IPS-15b (cell line): ENCODE measurements around the gene KRT76.
"Not testable (repeated sequence)": the region's sequence is repeated elsewhere in the genome, so short reads cannot be mapped to it uniquely, and the experiment has no call there.

Experiments used
- H3K27me3 ChIP-seq: one replicate; pipeline ENCODE4 v1.6.1; 2013; ENCODE audit warnings: low read length; ENCODE audit not compliant: control insufficient read depth, insufficient read depth
- H3K36me3 ChIP-seq: one replicate; pipeline ENCODE4 v1.6.1; 2013; ENCODE audit warnings: low read length; ENCODE audit not compliant: control insufficient read depth, insufficient read depth
- H3K4me1 ChIP-seq: one replicate; pipeline ENCODE4 v1.6.1; 2013; ENCODE audit warnings: mild to moderate bottlenecking, low read length; ENCODE audit not compliant: control insufficient read depth, insufficient read depth
- H3K4me3 ChIP-seq: one replicate; pipeline ENCODE4 v1.5.1; 2013; ENCODE audit warnings: low read depth, low read length
- H3K9ac ChIP-seq: one replicate; pipeline ENCODE4 v1.6.1; 2013; ENCODE audit warnings: low read depth, mild to moderate bottlenecking, low read length
- H3K9me3 ChIP-seq: one replicate; pipeline ENCODE4 v1.6.1; 2013; ENCODE audit warnings: mild to moderate bottlenecking, low read length; ENCODE audit not compliant: control insufficient read depth, insufficient read depth

KRT76 gene

DNA sequence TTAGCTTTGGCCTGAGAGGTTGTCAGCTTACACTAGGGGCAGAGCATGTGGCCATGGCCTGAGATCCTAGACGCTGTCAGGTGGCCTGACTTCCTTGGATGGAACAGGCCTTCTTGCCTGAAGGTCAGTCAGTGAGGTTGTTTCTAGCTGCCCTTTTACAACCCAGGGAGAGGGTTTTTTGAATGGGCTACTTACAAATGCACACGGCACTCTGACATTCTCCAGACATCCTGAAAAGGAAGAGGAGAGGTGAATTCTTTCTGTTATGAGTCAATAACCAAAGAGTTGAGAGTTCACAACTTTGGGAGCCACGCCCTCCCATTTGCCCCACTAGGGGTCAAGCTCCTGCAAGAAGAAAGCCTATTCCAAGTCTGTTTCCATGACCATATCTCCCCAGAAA is 7.8 kb downstream of the KRT76 start:
- Histone ChIP-seq H3K9me3 (no peaks in the 10 kb centered on the region), H3K36me3 (no peaks in the 10 kb centered on the region), H3K27me3 (no peaks in the 10 kb centered on the region), H3K4me1 (no peaks in the 10 kb centered on the region), H3K9ac (no peak overlapping the region), H3K4me3 (no peak overlapping the region)

DNA sequence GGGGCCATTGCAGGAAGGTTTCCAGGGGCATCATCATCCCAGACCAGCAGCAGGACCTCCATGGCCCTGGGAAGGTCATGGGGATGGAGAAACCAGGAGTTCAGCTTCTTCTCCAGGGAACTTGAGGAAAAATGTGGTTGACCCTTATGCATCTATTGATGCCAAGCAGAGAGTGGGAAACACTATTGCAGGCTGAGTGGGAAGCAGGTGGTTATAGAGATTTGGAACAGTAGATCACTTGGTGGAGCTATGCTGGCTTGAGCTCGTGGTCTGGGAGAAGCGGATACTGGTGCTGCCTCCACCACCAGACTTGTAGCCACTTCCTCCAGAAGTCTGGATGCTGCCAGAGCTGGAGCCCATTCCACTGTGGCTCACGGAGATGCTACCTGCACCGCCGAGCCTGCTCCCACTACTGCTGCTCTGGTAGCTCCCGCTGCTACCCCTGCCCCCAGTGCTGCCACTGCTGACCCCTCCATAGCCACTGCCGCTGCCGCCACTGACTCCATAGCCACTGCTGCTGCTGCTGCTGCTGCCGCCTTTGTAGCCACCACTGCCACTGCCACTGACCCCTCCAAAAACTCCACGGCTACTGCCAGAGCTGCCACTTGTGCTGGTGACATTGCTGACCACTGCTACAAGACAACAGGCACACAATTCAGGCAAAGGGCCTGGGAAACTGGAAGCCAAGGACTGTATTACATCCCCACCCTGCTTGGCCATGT is 8.5 kb downstream of the KRT76 start:
- H3K9ac ChIP-seq = no peak overlapping the region
- H3K9me3 ChIP-seq = no peaks in the 10 kb centered on the region
- H3K4me3 ChIP-seq = no peak overlapping the region
- no peaks in the 10 kb centered on the region for H3K4me1 ChIP-seq
- no peaks in the 10 kb centered on the region for H3K27me3 ChIP-seq
- H3K36me3 ChIP-seq = no peaks in the 10 kb centered on the region

DNA sequence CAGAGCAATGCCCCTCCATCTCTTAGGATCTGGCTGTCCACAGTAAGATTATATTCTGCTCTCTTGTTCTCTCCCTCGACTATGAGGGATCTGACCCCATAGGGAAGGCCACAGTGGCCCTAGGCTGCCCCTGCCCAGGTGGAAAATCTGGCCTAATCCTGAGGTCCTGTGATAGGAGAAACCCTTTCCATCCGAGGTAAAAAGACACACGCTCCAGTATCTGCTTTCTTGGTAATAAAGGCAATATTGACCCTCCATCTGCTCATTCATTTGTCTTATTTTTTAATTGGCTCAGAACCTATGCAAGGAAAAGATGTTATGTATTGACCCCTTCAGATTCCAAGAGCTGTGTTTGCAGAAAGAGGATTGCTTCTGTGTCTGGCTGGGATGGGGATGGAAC is 9.7 kb downstream of the KRT76 start:
- Histone ChIP-seq H3K9ac (no peak overlapping the region), H3K4me1 (no peaks in the 10 kb centered on the region), H3K27me3 (no peaks in the 10 kb centered on the region), H3K9me3 (no peaks in the 10 kb centered on the region), H3K4me3 (no peak overlapping the region), H3K36me3 (no peaks in the 10 kb centered on the region)

DNA sequence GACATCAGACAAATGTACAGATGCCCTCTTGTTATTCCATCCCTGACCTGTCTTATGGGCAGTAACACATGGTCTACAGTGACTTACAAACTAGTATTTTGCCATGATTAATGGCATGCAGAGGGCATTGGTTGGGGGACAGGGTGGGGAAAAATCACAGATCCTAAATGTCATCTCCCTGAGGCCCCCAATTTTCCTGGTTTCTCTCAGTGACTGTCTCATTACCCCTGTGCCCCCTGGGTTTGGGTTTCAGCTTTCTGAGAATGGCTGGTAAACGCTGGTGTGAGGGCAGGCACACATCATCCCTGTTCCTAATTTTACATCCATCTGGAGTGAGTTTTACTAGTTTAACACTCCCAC is 10.1 kb downstream of the KRT76 start:
- Histone ChIP-seq H3K27me3 (no peaks in the 10 kb centered on the region), H3K4me3 (no peak overlapping the region), H3K9me3 (no peaks in the 10 kb centered on the region), H3K4me1 (no peaks in the 10 kb centered on the region), H3K36me3 (no peaks in the 10 kb centered on the region), H3K9ac (no peak overlapping the region)

DNA sequence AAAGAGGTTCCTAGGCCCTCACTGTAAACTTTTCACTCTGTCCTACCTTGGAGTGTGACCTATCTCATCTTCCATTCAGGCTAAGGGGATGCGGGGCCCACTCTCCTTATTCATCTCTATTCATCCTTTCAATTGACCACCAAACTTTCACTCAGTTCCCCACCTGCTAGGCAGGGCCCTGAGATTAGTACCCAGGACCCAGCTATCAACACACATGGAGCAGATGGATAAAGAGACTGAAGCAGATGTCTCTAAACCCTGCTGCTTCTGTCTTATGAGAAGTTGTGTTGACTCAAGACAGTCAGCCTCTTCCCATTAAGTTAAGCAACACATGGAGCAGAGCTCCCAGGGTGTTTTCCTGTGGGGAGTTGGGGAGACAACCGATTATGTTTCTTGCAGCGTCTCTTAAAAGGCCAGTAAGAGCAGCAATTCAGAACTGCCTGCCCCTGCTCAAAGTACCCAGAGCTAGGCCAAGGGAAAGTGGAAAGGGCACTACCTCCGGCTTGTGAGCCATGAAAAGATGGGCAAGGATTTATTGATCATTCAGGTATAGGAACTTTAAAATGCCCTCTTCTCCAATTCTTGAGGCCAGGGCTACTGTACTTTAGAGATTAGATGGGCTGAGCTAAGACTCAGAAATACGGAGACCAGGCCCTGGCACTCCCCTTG is 10.7 kb downstream of the KRT76 start:
- Histone ChIP-seq H3K36me3 (no peaks in the 10 kb centered on the region), H3K27me3 (no peaks in the 10 kb centered on the region), H3K4me1 (no peaks in the 10 kb centered on the region), H3K4me3 (no peak overlapping the region), H3K9ac (no peak overlapping the region), H3K9me3 (no peaks in the 10 kb centered on the region)

DNA sequence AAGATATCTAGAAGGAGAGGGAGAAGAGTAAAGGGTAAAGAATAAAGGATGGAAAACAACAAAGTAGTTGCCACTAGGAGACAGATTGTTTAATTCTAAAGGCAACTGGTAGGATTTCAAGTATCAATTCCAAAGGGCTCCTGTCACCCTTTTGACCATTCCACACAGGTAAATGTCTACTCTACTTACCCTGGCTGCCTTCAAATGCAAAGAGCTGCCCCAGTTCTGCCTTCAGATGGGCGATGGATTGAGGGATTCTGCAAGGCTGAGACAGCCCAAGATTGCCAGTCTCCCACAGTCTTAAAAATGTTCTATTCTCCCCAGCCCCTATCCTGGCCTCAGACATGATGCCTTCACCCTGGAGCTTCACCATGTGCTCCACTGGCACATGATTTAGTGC is 11.4 kb downstream of the KRT76 start:
- Histone ChIP-seq H3K9ac (no peak overlapping the region), H3K27me3 (no peaks in the 10 kb centered on the region), H3K4me3 (no peak overlapping the region), H3K9me3 (no peaks in the 10 kb centered on the region), H3K36me3 (no peaks in the 10 kb centered on the region), H3K4me1 (no peaks in the 10 kb centered on the region)

DNA sequence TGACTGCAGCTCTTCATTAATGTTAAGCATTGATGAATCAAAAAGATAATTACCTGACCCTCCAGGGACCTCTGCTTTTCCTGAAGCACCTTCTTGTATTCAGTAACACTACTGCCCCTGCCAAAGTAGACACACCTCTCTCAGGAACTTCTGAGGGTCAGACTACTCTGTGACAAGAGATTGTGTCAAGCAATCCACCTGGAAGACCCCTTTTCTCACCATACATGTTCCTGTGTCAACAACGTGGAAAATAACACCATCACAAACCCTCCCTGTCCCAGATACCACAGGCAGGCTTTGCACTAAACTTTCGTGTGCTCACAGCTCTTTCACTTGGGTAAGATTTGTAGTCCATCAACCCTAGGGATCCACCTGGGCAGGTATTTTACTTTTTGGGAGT is 13.2 kb downstream of the KRT76 start:
- no peaks in the 10 kb centered on the region for H3K36me3 ChIP-seq
- no peak overlapping the region for H3K4me3 ChIP-seq
- H3K4me1 ChIP-seq = no peaks in the 10 kb centered on the region
- no peaks in the 10 kb centered on the region for H3K9me3 ChIP-seq
- H3K27me3 ChIP-seq = no peaks in the 10 kb centered on the region
- H3K9ac ChIP-seq = no peak overlapping the region

DNA sequence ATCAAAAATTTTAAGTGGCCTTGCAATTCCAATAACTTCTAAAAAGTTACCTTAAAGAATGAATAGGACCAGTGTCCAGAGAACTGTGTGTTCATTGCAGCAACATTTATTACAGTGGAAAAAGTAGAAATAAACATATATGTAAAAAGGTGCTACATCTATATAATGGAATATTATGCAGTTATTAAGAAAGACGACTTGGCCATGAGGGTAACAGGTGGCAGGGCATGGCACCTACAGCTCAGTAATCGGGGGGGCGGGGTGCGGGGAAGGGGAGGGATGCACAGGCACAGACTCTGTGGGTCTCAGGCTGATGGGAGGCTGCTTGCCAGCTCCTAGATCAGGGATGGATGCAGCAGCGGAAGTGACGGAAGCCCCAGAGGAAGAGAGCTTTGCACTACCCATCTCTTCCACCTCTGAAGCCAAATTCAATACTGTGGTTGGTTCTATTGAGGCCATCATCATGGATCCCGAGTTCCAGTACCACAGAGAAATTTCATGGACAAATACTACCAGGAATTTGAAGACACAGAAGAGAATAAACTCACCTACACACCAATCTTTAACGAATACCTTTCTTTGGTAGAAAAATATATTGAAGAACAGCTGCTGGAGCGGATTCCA is 14.0 kb downstream of the KRT76 start:
- H3K9ac ChIP-seq = no peak overlapping the region
- no peaks in the 10 kb centered on the region for H3K9me3 ChIP-seq
- no peaks in the 10 kb centered on the region for H3K36me3 ChIP-seq
- H3K27me3 ChIP-seq = peaks cover under 1% of the 10 kb centered on the region
- no peaks in the 10 kb centered on the region for H3K4me1 ChIP-seq
- H3K4me3 ChIP-seq = no peak overlapping the region

DNA sequence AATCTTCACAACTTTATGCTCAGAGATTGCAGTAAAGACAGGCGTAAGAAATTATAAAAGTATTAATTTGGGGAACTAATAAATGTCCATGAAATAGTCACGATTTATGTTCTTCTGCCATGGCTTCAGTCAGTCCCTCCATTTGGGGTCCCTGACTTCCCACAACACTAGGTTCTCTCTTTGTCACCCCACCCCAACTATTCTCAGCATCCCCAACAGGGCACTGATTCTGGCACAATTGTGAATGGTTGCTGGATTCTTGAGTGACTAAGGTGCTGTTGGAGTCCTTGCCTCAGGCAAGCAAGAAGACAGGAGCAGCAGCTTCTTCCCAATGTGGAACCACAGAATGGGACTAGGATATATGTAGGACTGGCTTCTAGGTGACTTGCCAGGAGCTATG is 15.3 kb downstream of the KRT76 start:
- Histone ChIP-seq H3K4me3 (no peak overlapping the region), H3K36me3 (no peaks in the 10 kb centered on the region), H3K4me1 (no peaks in the 10 kb centered on the region), H3K9ac (no peak overlapping the region), H3K9me3 (no peaks in the 10 kb centered on the region), H3K27me3 (peaks cover 6% of the 10 kb centered on the region)

DNA sequence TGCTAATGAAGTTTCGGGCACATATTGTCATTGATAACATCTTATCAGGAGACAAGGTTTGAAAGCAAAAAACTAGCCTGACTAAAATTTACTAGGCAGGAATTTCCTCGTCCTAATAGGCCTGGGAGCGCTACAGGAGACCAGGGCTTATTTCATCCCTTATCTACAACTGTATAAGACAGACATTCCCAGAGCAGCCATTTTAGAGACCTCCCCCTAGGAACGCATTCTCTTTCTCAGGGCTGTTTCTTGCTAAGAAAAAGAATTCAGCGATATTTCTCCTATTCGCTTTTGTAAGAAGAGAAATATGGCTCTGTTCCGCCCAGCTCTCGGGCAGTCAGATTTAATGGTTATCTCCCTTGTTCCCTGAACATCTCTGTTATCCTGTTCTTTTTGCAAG is 15.9 kb downstream of the KRT76 start:
- not testable (repeated sequence) for H3K36me3 ChIP-seq, H3K4me3 ChIP-seq, H3K9ac ChIP-seq

DNA sequence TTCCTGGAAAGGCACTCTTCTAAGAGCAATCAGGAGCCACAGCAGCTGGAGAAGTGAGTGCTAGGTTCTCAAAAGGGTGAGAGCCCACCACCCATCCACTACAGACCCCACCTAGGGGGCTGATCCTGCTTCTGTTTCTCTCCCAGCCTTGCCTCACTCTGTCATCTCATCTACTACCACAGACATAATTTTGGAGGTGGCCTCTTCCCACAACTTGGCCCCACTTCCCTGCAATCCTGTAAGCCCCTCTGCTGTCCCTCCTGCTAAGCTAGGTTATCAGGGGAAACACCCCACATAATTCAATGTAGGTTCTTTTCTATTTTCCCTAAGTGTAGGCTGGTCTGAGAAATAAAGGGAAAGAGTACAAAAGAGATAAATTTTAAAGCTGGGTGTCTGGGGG is 16.5 kb downstream of the KRT76 start:
- H3K9me3 ChIP-seq = no peaks in the 10 kb centered on the region
- no peak overlapping the region for H3K9ac ChIP-seq
- no peak overlapping the region for H3K4me3 ChIP-seq
- peaks cover 6% of the 10 kb centered on the region for H3K27me3 ChIP-seq
- H3K36me3 ChIP-seq = no peaks in the 10 kb centered on the region
- no peaks in the 10 kb centered on the region for H3K4me1 ChIP-seq

More for the DNA sequence above, 15.9 kb downstream of the KRT76 start:
- not testable (repeated sequence) for H3K4me1 ChIP-seq, H3K27me3 ChIP-seq, H3K9me3 ChIP-seq

DNA sequence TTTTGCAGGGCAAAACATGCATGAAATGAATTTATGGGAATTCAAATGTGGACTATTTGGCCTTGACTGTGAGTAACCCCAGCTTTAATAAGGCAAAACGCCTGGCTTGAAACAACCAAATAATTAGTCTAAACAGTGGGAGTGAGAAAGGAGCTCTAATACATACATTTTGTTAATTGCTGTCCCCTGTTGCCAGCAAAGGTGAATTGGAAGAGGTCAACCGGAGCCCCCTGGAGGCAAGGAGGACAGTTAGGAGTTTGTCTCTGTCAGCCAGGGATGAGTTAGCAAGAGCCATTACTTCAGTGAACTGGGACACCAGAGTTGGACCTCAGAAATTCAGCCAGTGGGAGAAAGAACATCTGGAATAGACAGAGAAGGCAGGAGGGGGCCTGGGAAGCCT is 17.4 kb downstream of the KRT76 start:
- no peaks in the 10 kb centered on the region for H3K9me3 ChIP-seq
- peaks cover 6% of the 10 kb centered on the region for H3K27me3 ChIP-seq
- no peaks in the 10 kb centered on the region for H3K36me3 ChIP-seq
- H3K9ac ChIP-seq = no peak overlapping the region
- H3K4me1 ChIP-seq = no peaks in the 10 kb centered on the region
- H3K4me3 ChIP-seq = no peak overlapping the region
